B cell (primary cell): ENCODE measurements around the gene NSUN5. TPM values are rescaled to one million over a fixed set of nuclear protein-coding genes. Genes with fewer than 3 reads are reported as not detected.
"Not testable (repeated sequence)": the region's sequence is repeated elsewhere in the genome, so short reads cannot be mapped to it uniquely, and the experiment has no call there.

ENCODE experiments used
- ATAC-seq: fragments of 200-7000 bp; cut with Tn5 transposase; one replicate; pipeline ENCODE4 v1.10.0; 2021; ENCODE audit warnings: low read depth, mild to moderate bottlenecking, moderate number of reproducible peaks, moderate library complexity
- CTCF ChIA-PET: fragments of 350-600 bp; sonication (Branson Sonifier 250); formaldehyde crosslinking; loops from one replicate; lab custom pipeline; 2021; ENCODE audit warnings: antibody characterized with exemption, inconsistent platforms; lab: Charles Lee
- POLR2A ChIA-PET: fragments of 350-600 bp; sonication (Branson Sonifier 250); formaldehyde crosslinking; loops from one replicate; lab custom pipeline; 2021; ENCODE audit warnings: antibody characterized with exemption; lab: Charles Lee
- DNase-seq: peaks from one replicate; pipeline ENCODE4 v3.0.0; 2013
- H2AFZ ChIP-seq: 2 replicates; pipeline ENCODE4 v1.6.1; 2012; ENCODE audit warnings: mild to moderate bottlenecking, low read depth, low read length; ENCODE audit not compliant: insufficient read depth, poor library complexity, severe bottlenecking
- H3K27ac ChIP-seq, 2 donors: 1 replicate in 1 of 2; 2 replicates in 1 of 2; pipeline ENCODE4 v1.5.1; 2012 to 2013; ENCODE audit warnings: low read length in 2 of 2, mild to moderate bottlenecking in 2 of 2, moderate library complexity in 1 of 2
- H3K27me3 ChIP-seq, 4 experiments: fragments of 200-600 bp in 1 of 4; sonication (generic) in 1 of 4; replicated peaks in 1 of 4; 1 replicate in 2 of 4; 2 replicates in 2 of 4; pipeline versions ENCODE4 v1.6.1 to v1.7.0; 2013 to 2016; ENCODE audit warnings: low read length in 3 of 4, mild to moderate bottlenecking in 2 of 4, mixed read lengths in 1 of 4, moderate library complexity in 1 of 4; ENCODE audit not compliant: insufficient read depth in 4 of 4, control insufficient read depth in 3 of 4; ENCODE audit errors: control extremely low read depth in 1 of 4
- H3K36me3 ChIP-seq, 2 experiments: replicated peaks in 1 of 2; 1 replicate in 1 of 2; 2 replicates in 1 of 2; pipeline versions ENCODE4 v1.6.1 to v1.7.1; 2013; ENCODE audit warnings: low read length in 1 of 2; ENCODE audit not compliant: insufficient read depth in 2 of 2, control insufficient read depth in 1 of 2; ENCODE audit errors: control extremely low read depth in 1 of 2, extremely low read depth in 1 of 2
- H3K4me1 ChIP-seq, 2 donors: fragments of 200-600 bp in 1 of 2; sonication (generic) in 1 of 2; 1 replicate in 1 of 2; 2 replicates in 1 of 2; pipeline versions ENCODE4 v1.5.1 to v1.6.1; 2013 to 2017; ENCODE audit warnings: low read length in 2 of 2; ENCODE audit not compliant: control insufficient read depth in 2 of 2, insufficient read depth in 2 of 2
- H3K4me2 ChIP-seq: replicated peaks from 2 replicates; pipeline ENCODE3; 2012; ENCODE audit warnings: mild to moderate bottlenecking, low read depth, low read length; ENCODE audit not compliant: poor library complexity, severe bottlenecking
- H3K4me3 ChIP-seq, 5 experiments: fragments of 200-600 bp in 1 of 5; sonication (generic) in 1 of 5; 1 replicate in 3 of 5; 2 replicates in 2 of 5; pipeline versions ENCODE4 v1.5.1 to v1.7.0; 2011 to 2016; ENCODE audit warnings: low read length in 4 of 5, mild to moderate bottlenecking in 4 of 5, low read depth in 2 of 5, control low read depth in 1 of 5, moderate library complexity in 1 of 5; ENCODE audit not compliant: insufficient read depth in 1 of 5; ENCODE audit errors: control extremely low read depth in 1 of 5, extremely low read depth in 1 of 5
- H3K79me2 ChIP-seq: fragments of 200-600 bp; sonication (generic); one replicate; pipeline ENCODE4 v1.6.0; 2016; ENCODE audit warnings: low read length; ENCODE audit not compliant: control insufficient read depth, insufficient read depth
- H3K9ac ChIP-seq: fragments of 200-600 bp; sonication (generic); 2 replicates; pipeline ENCODE4 v1.6.1; 2017; ENCODE audit warnings: mild to moderate bottlenecking, low read length, moderate library complexity
- H3K9me3 ChIP-seq, 3 donors: one replicate each; pipeline versions ENCODE4 v1.6.1 to v1.7.1; 2013; ENCODE audit warnings: low read length in 2 of 3; ENCODE audit not compliant: control insufficient read depth in 2 of 3, insufficient read depth in 1 of 3; ENCODE audit errors: control extremely low read depth in 1 of 3
- H4K20me1 ChIP-seq: 2 replicates; pipeline ENCODE4 v1.6.0; 2012; ENCODE audit warnings: mild to moderate bottlenecking, low read length; ENCODE audit not compliant: insufficient read depth, control insufficient read depth, poor library complexity, severe bottlenecking
- H3K27ac Mint-ChIP-seq: one replicate; pipeline ENCODE4 v1.8.0; 2021; ENCODE audit warnings: mixed read lengths
- H3K27me3 Mint-ChIP-seq: one replicate; pipeline ENCODE4 v1.8.0; 2021; ENCODE audit warnings: mixed read lengths
- H3K4me1 Mint-ChIP-seq: one replicate; pipeline ENCODE4 v1.8.0; 2021; ENCODE audit warnings: mixed read lengths
- H3K4me3 Mint-ChIP-seq: one replicate; pipeline ENCODE4 v1.8.0; 2021; ENCODE audit warnings: mixed read lengths
- H3K9me3 Mint-ChIP-seq: one replicate; pipeline ENCODE4 v1.8.0; 2022; ENCODE audit warnings: mixed read lengths; ENCODE audit not compliant: insufficient read depth
- EZH2 ChIP-seq: IDR thresholded peaks from 2 replicates; pipeline ENCODE4 v1.6.1; 2012; ENCODE audit warnings: borderline replicate concordance, low read depth, mild to moderate bottlenecking, moderate library complexity, low read length; ENCODE audit not compliant: insufficient read depth, poor library complexity, severe bottlenecking
- WGBS: methylation state at CpG from one replicate; pipeline ENCODE4 v1.1.5; 2013; ENCODE audit warnings: missing lambda C conversion rate; ENCODE audit not compliant: insufficient coverage; 5-methylcytosine and 5-hydroxymethylcytosine counted together
- intact Hi-C: fragments of 100-400 bp; cut with micrococcal nuclease; formaldehyde crosslinking; loops from one replicate; pipeline ENCODE4 v1.10.0; 2022
- polyA plus RNA-seq: library from polyadenylated mRNA; depleted of rRNA; stranded (reverse); fragments of >200 nt; gene quantifications from 2 replicates; pipeline ENCODE4 v1.2.3, GENCODE V29; 2012
- total RNA-seq, 2 donors: library from RNA; stranded (reverse); fragments of 120-200 nt in 1 of 2; gene quantifications; 1 replicate in 1 of 2; 2 replicates in 1 of 2; pipeline versions ENCODE4 v1.2.3 to v1.2.4, GENCODE V29; 2013 to 2022
- TF ChIP-seq, protein P1 (sequence below): fragments of 200-600 bp; IDR thresholded peaks from one replicate; pipeline ENCODE4 v1.8.0; 2022; ENCODE audit warnings: antibody characterized with exemption, mild to moderate bottlenecking

Gene NSUN5
- total and polyA plus RNA-seq, 2 donors (not counting 1 experiment from before 2014, with no cell fraction given): 67.1 to 98.0 TPM

DNA sequence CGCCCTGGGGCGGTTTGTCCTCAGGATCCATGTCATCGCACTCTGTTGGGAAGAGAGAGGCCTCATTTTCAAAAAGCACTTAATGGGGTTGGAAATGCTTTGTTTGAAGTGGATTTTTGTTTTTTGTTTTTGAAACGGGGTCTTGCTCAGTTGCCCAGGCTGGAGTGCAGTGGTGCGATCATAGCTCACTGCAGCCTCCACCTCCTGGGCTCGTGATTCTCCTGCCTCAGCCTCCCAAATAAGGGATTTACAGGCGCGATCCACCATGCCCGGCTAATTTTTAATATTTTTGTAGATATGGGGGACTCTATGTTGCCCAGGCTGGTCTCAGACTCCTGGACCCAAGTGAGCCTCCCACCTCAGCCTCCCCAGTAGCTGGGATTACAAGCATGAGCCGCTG lies 20.1 kb upstream of the NSUN5 start:
- H3K4me1 Mint-ChIP-seq: peaks cover 7% of the 10 kb centered on the region
- no peak overlapping the region for H3K4me2 ChIP-seq
- H3K27me3 Mint-ChIP-seq: peaks cover 4% of the 10 kb centered on the region
- 95% methylated on average over 6 of the region's 10 CpGs for WGBS
- no peak overlapping the region for H3K27ac Mint-ChIP-seq
- peaks cover 10 to 11% of the 10 kb centered on the region in 2 donors for H3K4me1 ChIP-seq
- H4K20me1 ChIP-seq: no peaks in the 10 kb centered on the region
- no peak overlapping the region for H3K4me3 ChIP-seq
- intact Hi-C loops: no loop called here
- DNase-seq: no peak
- H3K4me3 Mint-ChIP-seq: no peak overlapping the region
- H3K36me3 ChIP-seq: no peaks in the 10 kb centered on the region
- H3K27me3 ChIP-seq: no peaks in the 10 kb centered on the region
- no peak overlapping the region for H3K9ac ChIP-seq
- no peaks in the 10 kb centered on the region for H3K9me3 Mint-ChIP-seq
- CTCF ChIA-PET: no interaction called here
- peaks cover 0 to 6% (median 0%) of the 10 kb centered on the region in 3 donors for H3K9me3 ChIP-seq
- ATAC-seq: no peak
- no peak overlapping the region for H3K27ac ChIP-seq
- POLR2A ChIA-PET: no interaction called here
- TF ChIP-seq, protein P1, sequence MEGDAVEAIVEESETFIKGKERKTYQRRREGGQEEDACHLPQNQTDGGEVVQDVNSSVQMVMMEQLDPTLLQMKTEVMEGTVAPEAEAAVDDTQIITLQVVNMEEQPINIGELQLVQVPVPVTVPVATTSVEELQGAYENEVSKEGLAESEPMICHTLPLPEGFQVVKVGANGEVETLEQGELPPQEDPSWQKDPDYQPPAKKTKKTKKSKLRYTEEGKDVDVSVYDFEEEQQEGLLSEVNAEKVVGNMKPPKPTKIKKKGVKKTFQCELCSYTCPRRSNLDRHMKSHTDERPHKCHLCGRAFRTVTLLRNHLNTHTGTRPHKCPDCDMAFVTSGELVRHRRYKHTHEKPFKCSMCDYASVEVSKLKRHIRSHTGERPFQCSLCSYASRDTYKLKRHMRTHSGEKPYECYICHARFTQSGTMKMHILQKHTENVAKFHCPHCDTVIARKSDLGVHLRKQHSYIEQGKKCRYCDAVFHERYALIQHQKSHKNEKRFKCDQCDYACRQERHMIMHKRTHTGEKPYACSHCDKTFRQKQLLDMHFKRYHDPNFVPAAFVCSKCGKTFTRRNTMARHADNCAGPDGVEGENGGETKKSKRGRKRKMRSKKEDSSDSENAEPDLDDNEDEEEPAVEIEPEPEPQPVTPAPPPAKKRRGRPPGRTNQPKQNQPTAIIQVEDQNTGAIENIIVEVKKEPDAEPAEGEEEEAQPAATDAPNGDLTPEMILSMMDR: no peak
- no peak for TF ChIP-seq EZH2
- H2AFZ ChIP-seq: no peak overlapping the region
- no peaks in the 10 kb centered on the region for H3K79me2 ChIP-seq

DNA sequence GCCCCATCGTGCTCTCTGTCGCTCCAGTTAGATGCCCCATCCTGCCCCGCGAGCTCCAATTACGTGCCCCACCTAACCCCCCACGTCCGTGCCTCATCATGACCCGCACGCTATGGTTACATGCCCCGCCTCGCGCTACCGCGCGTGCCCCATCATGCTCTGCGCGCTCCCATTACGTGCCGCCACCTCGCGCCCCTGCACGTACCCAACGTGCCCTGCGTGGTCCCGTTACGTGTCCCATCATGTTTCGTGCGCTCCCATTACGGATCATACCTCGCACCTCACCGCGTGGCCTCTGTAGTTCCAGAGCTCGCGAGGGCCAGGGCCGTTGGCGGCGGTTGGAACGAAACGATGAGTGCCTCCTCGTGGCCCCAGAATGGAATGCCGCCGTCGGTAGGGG lies 19.3 kb upstream of the NSUN5 start, which contains the start of the genes FKBP6 and TRIM50:
Gene FKBP6, plus strand, starts transcription at position 240 of the 400 bp plus-strand sequence. CDS start 268 bp downstream, outside the sequence.
Gene TRIM50, minus strand, starts transcription at position 161 of the 400 bp plus-strand sequence. CDS start 3,295 bp downstream, outside the sequence.
- DNase-seq, intact Hi-C loops, H3K9me3 ChIP-seq, H3K27me3 Mint-ChIP-seq, H3K4me3 Mint-ChIP-seq, H2AFZ ChIP-seq, H3K9me3 Mint-ChIP-seq, ATAC-seq, POLR2A ChIA-PET, H3K27ac Mint-ChIP-seq, H3K9ac ChIP-seq, H3K27me3 ChIP-seq, CTCF ChIA-PET, H3K36me3 ChIP-seq, H3K4me1 Mint-ChIP-seq, H3K4me2 ChIP-seq, H3K27ac ChIP-seq, H3K79me2 ChIP-seq, H3K4me3 ChIP-seq, H4K20me1 ChIP-seq: not testable (repeated sequence)
- H3K4me1 ChIP-seq: peaks cover 11 to 14% of the 10 kb centered on the region in 2 donors
- over 99% methylated on average over 29 of the region's 43 CpGs for WGBS

DNA sequence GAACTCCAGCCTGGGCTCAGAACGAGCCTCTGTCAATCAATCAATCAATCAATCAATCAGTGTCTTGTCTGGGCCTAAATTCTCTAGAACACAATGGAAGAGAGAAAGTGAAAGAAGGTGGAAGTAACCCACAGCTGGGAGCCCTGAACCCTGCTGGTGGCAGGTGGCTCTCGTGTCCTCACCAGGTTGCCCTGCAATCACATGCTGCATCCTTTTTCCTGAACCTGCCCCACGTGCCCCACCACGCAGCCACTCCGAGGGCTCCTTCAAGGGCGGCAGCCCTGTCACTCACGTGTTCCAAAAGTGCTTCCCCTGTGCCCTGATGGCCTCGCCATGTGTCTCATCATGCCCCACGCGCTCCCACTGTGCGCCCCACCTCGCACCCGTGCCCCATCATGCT lies 18.8 kb upstream of the NSUN5 start:
- POLR2A ChIA-PET, H3K27ac Mint-ChIP-seq: not testable (repeated sequence)

More for the DNA sequence above, 18.8 kb upstream of the NSUN5 start:
- H3K4me3 ChIP-seq, H3K27me3 Mint-ChIP-seq, H3K4me2 ChIP-seq, CTCF ChIA-PET, H3K36me3 ChIP-seq, H3K9me3 Mint-ChIP-seq, H3K9me3 ChIP-seq, H3K27ac ChIP-seq, DNase-seq, H3K27me3 ChIP-seq, intact Hi-C loops, H4K20me1 ChIP-seq, H3K4me3 Mint-ChIP-seq, H3K9ac ChIP-seq, H2AFZ ChIP-seq, H3K79me2 ChIP-seq, H3K4me1 Mint-ChIP-seq, ATAC-seq: not testable (repeated sequence)
- WGBS: no CpG with 5 or more reads among the region's 13 CpGs
- peaks cover 11 to 14% of the 10 kb centered on the region in 2 donors for H3K4me1 ChIP-seq
